DOHH2 (cell line): Measurements from ENCODE around the gene BIRC7.

ENCODE experiments used
- CTCF ChIP-seq: fragments of 200-600 bp; sonication (generic); IDR thresholded peaks from one replicate; pipeline ENCODE4 v1.5.1; 2014; ENCODE audit warnings: antibody characterized with exemption, mild to moderate bottlenecking, low read depth, low read length; ENCODE audit not compliant: poor library complexity, severe bottlenecking
- EZH2phosphoT487 ChIP-seq: fragments of 200-600 bp; sonication (generic); IDR thresholded peaks from 2 replicates; pipeline ENCODE4 v1.6.1; 2017; ENCODE audit warnings: borderline replicate concordance, mild to moderate bottlenecking, antibody characterized with exemption, low read length, moderate library complexity, mixed read lengths

- no peak for TF ChIP-seq CTCF
- TF ChIP-seq EZH2phosphoT487, result no peak
Observed at GRCh38 chr20:63260521-63260920, 24.8 kb downstream of the BIRC7 start.
